Neural cell (in vitro differentiated cells): ENCODE results near the gene RBM20.

Experiments used
- EZH2 ChIP-seq: fragments of 200-600, 300-800 bp; shearing (Covaris generic), sonication (generic); IDR thresholded peaks from 2 replicates; pipeline ENCODE4 v1.6.1; 2014; ENCODE audit warnings: antibody characterized with exemption, low read length, borderline replicate concordance, mild to moderate bottlenecking; ENCODE audit not compliant: insufficient read depth, poor library complexity, severe bottlenecking
- TF ChIP-seq, protein P1 (sequence below): fragments of 450-650 bp; IDR thresholded peaks from 2 replicates; pipeline ENCODE4 v1.5.1; 2014; ENCODE audit warnings: antibody characterized with exemption, mild to moderate bottlenecking, moderate library complexity; ENCODE audit not compliant: poor library complexity, severe bottlenecking

GRCh38 chr10:110802551-110803238, 158.6 kb downstream of the RBM20 start:
- TF ChIP-seq, protein P1, sequence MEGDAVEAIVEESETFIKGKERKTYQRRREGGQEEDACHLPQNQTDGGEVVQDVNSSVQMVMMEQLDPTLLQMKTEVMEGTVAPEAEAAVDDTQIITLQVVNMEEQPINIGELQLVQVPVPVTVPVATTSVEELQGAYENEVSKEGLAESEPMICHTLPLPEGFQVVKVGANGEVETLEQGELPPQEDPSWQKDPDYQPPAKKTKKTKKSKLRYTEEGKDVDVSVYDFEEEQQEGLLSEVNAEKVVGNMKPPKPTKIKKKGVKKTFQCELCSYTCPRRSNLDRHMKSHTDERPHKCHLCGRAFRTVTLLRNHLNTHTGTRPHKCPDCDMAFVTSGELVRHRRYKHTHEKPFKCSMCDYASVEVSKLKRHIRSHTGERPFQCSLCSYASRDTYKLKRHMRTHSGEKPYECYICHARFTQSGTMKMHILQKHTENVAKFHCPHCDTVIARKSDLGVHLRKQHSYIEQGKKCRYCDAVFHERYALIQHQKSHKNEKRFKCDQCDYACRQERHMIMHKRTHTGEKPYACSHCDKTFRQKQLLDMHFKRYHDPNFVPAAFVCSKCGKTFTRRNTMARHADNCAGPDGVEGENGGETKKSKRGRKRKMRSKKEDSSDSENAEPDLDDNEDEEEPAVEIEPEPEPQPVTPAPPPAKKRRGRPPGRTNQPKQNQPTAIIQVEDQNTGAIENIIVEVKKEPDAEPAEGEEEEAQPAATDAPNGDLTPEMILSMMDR = no peak
- no peak for TF ChIP-seq EZH2
